ENCODE measurements around the gene RAB3D.
"Not testable (repeated sequence)": the region's sequence is repeated elsewhere in the genome, so short reads cannot be mapped to it uniquely, and the experiment has no call there.

RAB3D gene

GRCh38 chr19:11325544-11325943 lies 13.9 kb downstream of the RAB3D start:
- Histone ChIP-seq H3K27ac (0 out of 2 replicates have a peak overlapping the region, but pooled peaks have one; percentile 35), H3K4me1 (peaks cover 57% of the 10 kb centered on the region)

GRCh38 chr19:11324748-11325389 lies 14.6 kb downstream of the RAB3D start:
- Histone ChIP-seq H3K4me2 (peak overlapping the region; percentile 94), H3K9ac (peak overlapping the region; percentile 73), H3K27ac (peak overlapping the region; percentile 92), H3K4me3 (peak overlapping the region; percentile 45; the same call in 1 of the 2 replicates), H3K36me3 (peaks cover 33% of the 10 kb centered on the region), H3K9me3 (no peaks in the 10 kb centered on the region), H4K20me1 (no peaks in the 10 kb centered on the region), H3K4me1 (peaks cover 63% of the 10 kb centered on the region), H3K27me3 (no peaks in the 10 kb centered on the region)
- TF ChIP-seq Cebpa-rat (IDR thresholded peaks at IDR 0.05), result no peak

More at GRCh38 chr19:11325544-11325943, 13.9 kb downstream of the RAB3D start:
- Histone ChIP-seq H3K9me3 (no peaks in the 10 kb centered on the region), H3K4me2 (peak overlapping the region; percentile 94; the same call in 1 of the 2 replicates), H4K20me1 (no peaks in the 10 kb centered on the region), H3K36me3 (peaks cover 33% of the 10 kb centered on the region), H3K27me3 (no peaks in the 10 kb centered on the region), H3K4me3 (no peak overlapping the region), H3K9ac (no peak overlapping the region)
- no peak for TF ChIP-seq Cebpa-rat (IDR thresholded peaks at IDR 0.05)

GRCh38 chr19:11324079-11324661 lies 15.3 kb downstream of the RAB3D start:
- peaks cover 33% of the 10 kb centered on the region for H3K36me3 ChIP-seq
- H3K27ac ChIP-seq, result peak overlapping the region; percentile 92
- H3K27me3 ChIP-seq, result no peaks in the 10 kb centered on the region
- peak overlapping the region; percentile 45; the same call in 1 of the 2 replicates for H3K4me3 ChIP-seq
- peaks cover 70% of the 10 kb centered on the region for H3K4me1 ChIP-seq
- TF ChIP-seq Cebpa-rat (IDR thresholded peaks at IDR 0.05), result peak; percentile 100
- H3K9ac ChIP-seq, result peak overlapping the region; percentile 73
- no peaks in the 10 kb centered on the region for H4K20me1 ChIP-seq
- peak overlapping the region; percentile 94 for H3K4me2 ChIP-seq
- no peaks in the 10 kb centered on the region for H3K9me3 ChIP-seq

GRCh38 chr19:11323601-11324078 lies 15.8 kb downstream of the RAB3D start:
- peak overlapping the region; percentile 73 for H3K9ac ChIP-seq
- H4K20me1 ChIP-seq, result no peaks in the 10 kb centered on the region
- no peak for TF ChIP-seq Cebpa-rat (IDR thresholded peaks at IDR 0.05)
- peak overlapping the region; percentile 94 for H3K4me2 ChIP-seq
- H3K36me3 ChIP-seq, result peaks cover 31% of the 10 kb centered on the region
- H3K4me1 ChIP-seq, result peaks cover 75% of the 10 kb centered on the region
- peak overlapping the region; percentile 92 for H3K27ac ChIP-seq
- H3K27me3 ChIP-seq, result no peaks in the 10 kb centered on the region
- H3K9me3 ChIP-seq, result no peaks in the 10 kb centered on the region
- H3K4me3 ChIP-seq, result peak overlapping the region; percentile 45; the same call in 1 of the 2 replicates

- H3K27ac ChIP-seq, result no peak overlapping the region
- no peaks in the 10 kb centered on the region for H3K27me3 ChIP-seq
- peaks cover 19% of the 10 kb centered on the region for H3K36me3 ChIP-seq
- no peak for TF ChIP-seq Cebpa-rat (IDR thresholded peaks at IDR 0.05)
- H3K9ac ChIP-seq, result no peak overlapping the region
- H3K4me2 ChIP-seq, result peak overlapping the region; percentile 94
- H3K4me3 ChIP-seq, result no peak overlapping the region
- H3K4me1 ChIP-seq, result peaks cover 86% of the 10 kb centered on the region
- no peaks in the 10 kb centered on the region for H3K9me3 ChIP-seq
- no peaks in the 10 kb centered on the region for H4K20me1 ChIP-seq
Observed at GRCh38 chr19:11322269-11323024, 17.0 kb downstream of the RAB3D start.

GRCh38 chr19:11321191-11322126 lies 18.0 kb downstream of the RAB3D start:
- H3K27me3 ChIP-seq, result no peaks in the 10 kb centered on the region
- H3K4me3 ChIP-seq, result no peak overlapping the region
- peaks cover 92% of the 10 kb centered on the region for H3K4me1 ChIP-seq
- TF ChIP-seq Cebpa-rat (IDR thresholded peaks at IDR 0.05), result no peak
- H3K27ac ChIP-seq, result no peak overlapping the region
- H4K20me1 ChIP-seq, result no peaks in the 10 kb centered on the region
- no peaks in the 10 kb centered on the region for H3K9me3 ChIP-seq
- peaks cover 9% of the 10 kb centered on the region for H3K36me3 ChIP-seq
- no peak overlapping the region for H3K9ac ChIP-seq
- H3K4me2 ChIP-seq, result peak overlapping the region; percentile 94

- H3K9ac ChIP-seq, H3K27me3 ChIP-seq, H4K20me1 ChIP-seq, H3K36me3 ChIP-seq, H3K27ac ChIP-seq, H3K9me3 ChIP-seq, H3K4me3 ChIP-seq: not testable (repeated sequence)
- peak overlapping the region; percentile 94 for H3K4me2 ChIP-seq
- peaks cover 86% of the 10 kb centered on the region for H3K4me1 ChIP-seq
Observed at GRCh38 chr19:11320278-11320995, 19.0 kb downstream of the RAB3D start.

- H3K4me2 ChIP-seq, result no peak overlapping the region
- no peak overlapping the region for H3K27ac ChIP-seq
- H3K9me3 ChIP-seq, result no peaks in the 10 kb centered on the region
- no peaks in the 10 kb centered on the region for H3K4me1 ChIP-seq
- H4K20me1 ChIP-seq, result no peaks in the 10 kb centered on the region
- no peaks in the 10 kb centered on the region for H3K36me3 ChIP-seq
- H3K4me3 ChIP-seq, result no peak overlapping the region
- no peak overlapping the region for H3K9ac ChIP-seq
- H3K27me3 ChIP-seq, result no peaks in the 10 kb centered on the region
- TF ChIP-seq Cebpa-rat (IDR thresholded peaks at IDR 0.05), result no peak
Observed at GRCh38 chr19:11306337-11306736, 33.1 kb downstream of the RAB3D start.

All from BLaER1 (cell line).